Measurements from ENCODE around the gene FNDC8. TPM values are rescaled to one million over a fixed set of nuclear protein-coding genes. Genes with fewer than 3 reads are reported as not detected.

The FNDC8 gene
- total and polyA plus RNA-seq, 2 donors (not counting 1 experiment from before 2014, with no cell fraction given) = not detected

GRCh38 chr17:35132099-35132498, 10.7 kb downstream of the FNDC8 start:
- no peaks in the 10 kb centered on the region for H3K9me3 ChIP-seq (ENCODE audit: control extremely low read depth in 1 of 3, control insufficient read depth in 2 of 3, insufficient read depth in 1 of 3, low read length in 2 of 3)
- no peaks in the 10 kb centered on the region for H3K4me1 ChIP-seq (ENCODE audit: control insufficient read depth in 2 of 2, insufficient read depth in 2 of 2, low read length in 2 of 2)
- no peaks in the 10 kb centered on the region for H3K4me1 Mint-ChIP-seq
- no peak for DNase-seq
- no peaks in the 10 kb centered on the region for H4K20me1 ChIP-seq (ENCODE audit: control insufficient read depth, insufficient read depth, low read length, poor library complexity, severe bottlenecking)
- POLR2A ChIA-PET = no interaction called here
- no peaks in the 10 kb centered on the region for H3K9me3 Mint-ChIP-seq (ENCODE audit: insufficient read depth)
- no peak overlapping the region for H3K27ac Mint-ChIP-seq
- intact Hi-C loops (cut with micrococcal nuclease) = no loop called here
- no peak overlapping the region for H3K27ac ChIP-seq (ENCODE audit: low read length in 2 of 2)
- CTCF ChIA-PET = no interaction called here
- H3K36me3 ChIP-seq (replicated peaks in 1 of 2; ENCODE audit: control extremely low read depth in 1 of 2, control insufficient read depth in 1 of 2, extremely low read depth in 1 of 2, insufficient read depth in 2 of 2, low read length in 1 of 2) = peaks cover 0 to 57% of the 10 kb centered on the region in 2 experiments
- ATAC-seq (ENCODE audit: low read depth) = no peak
- H3K27me3 Mint-ChIP-seq = no peaks in the 10 kb centered on the region
- no peak overlapping the region for H3K4me2 ChIP-seq (replicated peaks; ENCODE audit: low read depth, low read length, poor library complexity, severe bottlenecking)
- no peaks in the 10 kb centered on the region for H3K79me2 ChIP-seq (ENCODE audit: control insufficient read depth, insufficient read depth, low read length)
- no peak overlapping the region for H3K9ac ChIP-seq (ENCODE audit: low read length)
- no peak overlapping the region for H3K4me3 Mint-ChIP-seq
- TF ChIP-seq, protein P1, sequence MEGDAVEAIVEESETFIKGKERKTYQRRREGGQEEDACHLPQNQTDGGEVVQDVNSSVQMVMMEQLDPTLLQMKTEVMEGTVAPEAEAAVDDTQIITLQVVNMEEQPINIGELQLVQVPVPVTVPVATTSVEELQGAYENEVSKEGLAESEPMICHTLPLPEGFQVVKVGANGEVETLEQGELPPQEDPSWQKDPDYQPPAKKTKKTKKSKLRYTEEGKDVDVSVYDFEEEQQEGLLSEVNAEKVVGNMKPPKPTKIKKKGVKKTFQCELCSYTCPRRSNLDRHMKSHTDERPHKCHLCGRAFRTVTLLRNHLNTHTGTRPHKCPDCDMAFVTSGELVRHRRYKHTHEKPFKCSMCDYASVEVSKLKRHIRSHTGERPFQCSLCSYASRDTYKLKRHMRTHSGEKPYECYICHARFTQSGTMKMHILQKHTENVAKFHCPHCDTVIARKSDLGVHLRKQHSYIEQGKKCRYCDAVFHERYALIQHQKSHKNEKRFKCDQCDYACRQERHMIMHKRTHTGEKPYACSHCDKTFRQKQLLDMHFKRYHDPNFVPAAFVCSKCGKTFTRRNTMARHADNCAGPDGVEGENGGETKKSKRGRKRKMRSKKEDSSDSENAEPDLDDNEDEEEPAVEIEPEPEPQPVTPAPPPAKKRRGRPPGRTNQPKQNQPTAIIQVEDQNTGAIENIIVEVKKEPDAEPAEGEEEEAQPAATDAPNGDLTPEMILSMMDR (IDR thresholded peaks at IDR 0.05) = no peak
- no peak for TF ChIP-seq EZH2 (IDR thresholded peaks at IDR 0.05; ENCODE audit: borderline replicate concordance, insufficient read depth, low read depth, low read length, poor library complexity, severe bottlenecking)
- no peaks in the 10 kb centered on the region for H3K27me3 ChIP-seq (replicated peaks in 1 of 4; ENCODE audit: control extremely low read depth in 1 of 4, control insufficient read depth in 3 of 4, insufficient read depth in 4 of 4, low read length in 3 of 4)
- no peak overlapping the region for H2AFZ ChIP-seq (ENCODE audit: insufficient read depth, low read depth, low read length, poor library complexity, severe bottlenecking)
- H3K4me3 ChIP-seq (ENCODE audit: control extremely low read depth in 1 of 5, extremely low read depth in 1 of 5, insufficient read depth in 1 of 5, low read depth in 2 of 5, low read length in 4 of 5) = no peak overlapping the region
- WGBS (ENCODE audit: insufficient coverage) = 76% methylated on average over 10 of the region's 10 CpGs

DNA sequence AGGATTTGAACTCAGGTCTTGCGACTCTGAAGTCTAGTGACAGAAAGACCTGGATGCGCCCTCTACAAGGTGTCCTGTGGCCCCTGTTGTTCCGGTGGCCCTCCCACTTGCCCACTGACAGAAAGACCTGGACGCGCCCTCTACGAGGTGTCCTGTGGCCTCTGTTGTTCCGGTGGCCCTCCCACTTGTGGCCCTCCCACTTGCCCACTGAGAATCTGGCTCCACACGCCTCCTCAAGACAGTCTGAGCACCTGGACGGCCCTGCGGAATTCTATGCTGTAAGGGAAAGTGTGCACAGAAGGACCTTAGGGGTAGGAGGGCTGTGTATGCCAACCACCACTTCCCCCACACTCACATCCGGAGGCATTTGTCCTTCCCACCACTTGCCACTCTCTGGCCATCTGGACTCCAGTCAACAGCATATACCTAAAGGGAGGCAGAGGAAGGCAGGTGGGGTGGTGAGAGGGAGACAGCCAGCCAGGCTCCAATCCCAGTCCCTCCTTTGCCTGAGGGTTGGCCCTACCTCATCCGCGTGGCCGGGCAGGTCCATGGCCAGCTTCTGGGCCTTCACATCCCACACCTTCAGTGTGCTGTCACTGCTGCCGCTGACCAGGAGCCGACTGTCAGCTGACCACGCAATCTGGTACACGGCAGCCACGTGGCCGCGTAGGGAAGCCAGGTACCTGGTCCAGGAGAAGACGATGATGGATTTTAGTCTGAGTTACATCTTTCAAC, 11.6 kb downstream of the FNDC8 start:
- no peaks in the 10 kb centered on the region for H3K9me3 ChIP-seq (ENCODE audit: control extremely low read depth in 1 of 3, control insufficient read depth in 2 of 3, insufficient read depth in 1 of 3, low read length in 2 of 3)
- no peaks in the 10 kb centered on the region for H3K79me2 ChIP-seq (ENCODE audit: control insufficient read depth, insufficient read depth, low read length)
- ChIA-PET CTCF (interaction anchor here (1.0 kb wide), 1 partner anchor 630 kb away, joined by 4 read pairs; no protein-coding TSS in a partner anchor), POLR2A (no interaction called here)
- H3K27ac ChIP-seq (ENCODE audit: low read length in 2 of 2) = no peak overlapping the region
- H4K20me1 ChIP-seq (ENCODE audit: control insufficient read depth, insufficient read depth, low read length, poor library complexity, severe bottlenecking) = no peaks in the 10 kb centered on the region
- intact Hi-C loops (cut with micrococcal nuclease) = no loop called here
- H3K4me2 ChIP-seq (replicated peaks; ENCODE audit: low read depth, low read length, poor library complexity, severe bottlenecking) = no peak overlapping the region
- no peak overlapping the region for H3K4me3 ChIP-seq (ENCODE audit: control extremely low read depth in 1 of 5, extremely low read depth in 1 of 5, insufficient read depth in 1 of 5, low read depth in 2 of 5, low read length in 4 of 5)
- H3K4me1 ChIP-seq (ENCODE audit: control insufficient read depth in 2 of 2, insufficient read depth in 2 of 2, low read length in 2 of 2) = no peaks in the 10 kb centered on the region
- H2AFZ ChIP-seq (ENCODE audit: insufficient read depth, low read depth, low read length, poor library complexity, severe bottlenecking) = no peak overlapping the region
- ATAC-seq (ENCODE audit: low read depth) (no peak), DNase-seq (no peak)
- no peaks in the 10 kb centered on the region for H3K27me3 ChIP-seq (replicated peaks in 1 of 4; ENCODE audit: control extremely low read depth in 1 of 4, control insufficient read depth in 3 of 4, insufficient read depth in 4 of 4, low read length in 3 of 4)
- Mint-ChIP-seq H3K27me3 (no peaks in the 10 kb centered on the region), H3K27ac (no peak overlapping the region), H3K9me3 (ENCODE audit: insufficient read depth) (no peaks in the 10 kb centered on the region), H3K4me3 (no peak overlapping the region), H3K4me1 (no peaks in the 10 kb centered on the region)
- peaks cover 0 to 65% of the 10 kb centered on the region in 2 experiments for H3K36me3 ChIP-seq (replicated peaks in 1 of 2; ENCODE audit: control extremely low read depth in 1 of 2, control insufficient read depth in 1 of 2, extremely low read depth in 1 of 2, insufficient read depth in 2 of 2, low read length in 1 of 2)
- WGBS (ENCODE audit: insufficient coverage) = 94% methylated on average over 18 of the region's 22 CpGs
- H3K9ac ChIP-seq (ENCODE audit: low read length) = no peak overlapping the region
- TF ChIP-seq, protein P1 (IDR thresholded peaks at IDR 0.05) = no peak
- no peak for TF ChIP-seq EZH2 (IDR thresholded peaks at IDR 0.05; ENCODE audit: borderline replicate concordance, insufficient read depth, low read depth, low read length, poor library complexity, severe bottlenecking)
